NCI-H2107 treated with DMSO at 0.1 percent for 48 hours (cell line): ENCODE results near the gene RABGAP1L.
"Not testable (repeated sequence)": the region's sequence is repeated elsewhere in the genome, so short reads cannot be mapped to it uniquely, and the experiment has no call there.

Experiments used
- DNase-seq: peaks from one replicate; lab custom pipeline; 2025; ENCODE audit not compliant: unreplicated experiment; lab: John Stamatoyannopoulos, UW

RABGAP1L gene

DNA sequence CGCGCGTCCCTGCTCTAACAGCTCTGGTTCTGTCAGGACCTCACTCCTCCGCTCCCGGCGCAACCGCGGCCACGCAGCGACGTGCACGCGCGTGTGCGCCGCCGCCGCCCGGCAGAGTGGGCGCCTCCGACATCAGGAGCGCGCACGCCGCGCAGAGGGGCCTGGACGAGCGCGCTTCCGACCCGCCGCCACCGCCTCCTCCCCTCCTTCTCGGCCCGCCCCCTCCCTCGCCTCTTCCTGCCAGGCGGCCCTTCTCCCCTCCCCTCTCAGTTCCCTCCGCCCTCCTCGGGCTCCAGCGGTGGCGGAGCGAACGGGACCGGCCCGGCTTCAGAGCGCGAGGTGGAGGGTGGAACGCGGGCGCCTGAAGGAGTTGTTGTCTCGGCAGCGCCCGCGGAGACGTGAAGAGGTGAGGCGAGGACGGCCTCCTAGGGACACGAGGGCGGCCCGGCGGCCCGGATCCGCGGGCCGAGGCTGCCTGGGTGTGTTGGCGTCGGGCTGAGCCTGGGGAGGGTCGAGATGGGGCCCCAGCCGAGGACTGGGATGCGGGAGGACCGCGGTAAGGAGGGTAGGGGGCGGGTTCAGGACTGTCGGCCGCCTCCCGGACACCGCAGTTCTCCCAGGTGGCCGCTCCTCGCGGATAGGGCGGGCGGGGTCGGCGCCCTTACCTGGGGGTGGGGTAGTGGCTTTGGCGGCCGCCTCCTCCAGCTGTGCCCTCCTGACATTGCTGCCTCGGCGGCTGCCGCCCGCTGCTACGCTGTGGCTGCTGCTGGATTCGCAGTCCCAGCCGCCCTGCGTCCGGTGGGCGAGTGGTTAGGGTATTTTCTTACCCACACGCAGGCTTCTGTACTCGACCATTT lies at the start of gene RABGAP1L:
Gene RABGAP1L, plus strand, starts transcription at position 269 of the 857 bp plus-strand sequence.
- peak; percentile 98 for DNase-seq

DNA sequence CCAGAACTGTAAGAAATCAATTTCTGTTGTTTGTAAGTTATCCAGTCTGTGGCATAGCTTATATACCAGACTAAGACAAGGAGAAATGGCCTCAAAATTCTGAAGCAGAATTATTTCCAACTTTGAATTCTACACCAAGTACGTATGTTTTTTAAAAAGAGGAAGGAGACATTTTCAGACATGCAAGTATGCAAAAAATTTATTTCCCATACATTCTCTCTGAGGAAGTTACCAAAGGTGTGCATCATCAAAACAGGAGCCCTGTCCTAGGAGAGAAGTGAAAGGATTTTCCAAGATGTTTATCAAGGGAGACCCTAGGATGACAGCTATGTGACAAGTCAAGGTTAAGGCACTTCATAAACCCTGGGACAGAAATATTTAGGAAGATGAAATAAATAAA lies 49.3 kb upstream of the RABGAP1L start:
- no peak for DNase-seq

DNA sequence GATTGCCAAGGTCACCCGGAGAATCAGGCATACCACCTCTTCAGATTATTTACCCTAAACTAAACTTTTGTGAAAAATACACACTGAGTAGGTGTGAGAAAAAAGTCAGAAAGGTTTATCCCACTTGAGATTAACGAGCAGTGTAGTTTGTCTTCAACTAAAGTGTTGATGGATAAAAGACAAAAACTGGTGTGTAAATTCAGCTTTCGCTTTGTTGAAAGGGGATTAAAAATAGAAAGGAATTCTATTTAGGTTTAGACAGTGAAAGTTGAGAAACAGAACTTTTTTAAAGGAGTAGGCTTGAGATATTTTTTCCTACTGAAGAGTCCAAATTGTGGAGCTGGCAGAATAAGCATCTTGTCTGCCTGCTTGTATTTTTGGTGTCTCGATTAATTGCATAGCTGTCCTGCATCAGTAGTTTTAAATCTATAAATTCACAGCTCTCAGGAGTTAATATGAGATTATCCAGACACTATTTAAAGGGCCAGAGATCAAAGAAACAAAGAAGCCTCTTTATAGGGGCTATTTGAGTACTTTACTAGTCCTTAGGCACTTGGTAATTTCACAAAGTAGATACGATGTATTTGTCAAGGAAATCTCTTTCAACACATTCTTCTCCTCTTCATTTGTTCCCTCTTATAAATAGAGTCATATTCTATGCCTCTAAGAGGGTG lies 46.7 kb upstream of the RABGAP1L start:
- no peak for DNase-seq

DNA sequence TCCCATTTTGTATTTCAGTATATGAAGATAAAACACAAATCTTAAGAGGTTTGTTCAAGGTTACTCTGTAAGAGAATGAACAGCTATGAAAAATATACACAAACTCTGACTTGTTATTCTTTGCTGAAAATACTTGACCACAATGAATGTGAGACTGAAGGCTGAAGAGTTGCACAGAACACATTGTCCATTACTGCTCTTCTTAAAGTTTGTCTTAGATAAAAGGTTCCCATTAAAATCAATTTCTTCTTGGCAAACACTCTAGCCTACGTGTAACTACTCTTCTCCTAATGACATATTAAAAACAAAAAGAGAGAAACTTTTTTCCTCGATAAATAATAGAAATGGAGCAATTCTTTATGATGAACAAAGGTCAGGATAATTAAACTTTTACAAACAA lies 45.2 kb upstream of the RABGAP1L start:
- no peak for DNase-seq

DNA sequence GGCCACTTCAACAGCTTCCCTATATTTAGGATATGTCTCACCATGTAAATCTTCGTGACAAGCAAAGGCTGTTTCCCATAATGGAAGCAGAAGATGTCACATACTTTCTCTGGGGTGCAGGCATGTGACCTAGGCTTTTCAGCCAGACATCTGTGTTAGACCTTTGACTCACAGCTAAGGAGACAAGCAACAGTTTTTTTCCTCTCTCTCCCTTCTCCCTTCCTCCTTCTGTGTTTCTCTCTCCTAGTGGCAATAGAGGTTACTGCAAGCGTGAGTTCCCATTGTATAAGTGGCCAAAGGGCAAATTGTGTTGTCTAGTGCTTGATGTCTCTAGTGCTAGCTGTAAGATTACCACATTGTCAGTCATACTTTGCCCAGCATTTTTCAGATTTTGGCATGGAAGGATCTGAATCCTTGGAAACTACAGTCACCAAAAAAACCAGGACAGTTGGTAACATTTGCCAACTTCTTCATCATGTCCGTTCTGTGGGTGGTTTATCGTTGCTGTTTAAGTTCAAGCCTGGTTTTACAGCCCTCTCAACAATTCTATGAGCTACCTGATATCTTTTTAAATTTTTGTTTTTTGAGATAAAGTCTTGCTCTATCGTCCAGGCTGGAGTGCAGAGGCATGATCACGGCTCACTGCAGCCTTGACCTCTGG lies 44.4 kb upstream of the RABGAP1L start:
- peak; percentile 51 for DNase-seq

DNA sequence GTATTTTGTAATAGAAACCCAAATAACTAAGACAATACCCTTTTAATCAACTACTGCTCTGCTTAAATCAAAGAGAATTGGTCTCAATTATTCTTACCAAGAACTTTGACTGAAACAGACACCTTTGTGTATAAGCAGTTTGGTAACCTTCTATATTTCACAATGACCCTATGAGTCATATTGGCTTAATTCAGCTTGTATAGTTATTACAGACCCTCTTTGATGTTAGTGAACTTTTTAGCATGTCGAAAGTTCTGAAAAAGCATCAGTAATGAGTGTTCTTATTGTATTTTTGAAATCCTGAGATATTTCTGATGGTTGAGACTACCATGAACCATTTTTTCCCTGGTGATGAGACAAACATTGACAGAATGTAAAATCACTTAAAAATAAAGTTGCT lies 43.3 kb upstream of the RABGAP1L start:
- DNase-seq: no peak

DNA sequence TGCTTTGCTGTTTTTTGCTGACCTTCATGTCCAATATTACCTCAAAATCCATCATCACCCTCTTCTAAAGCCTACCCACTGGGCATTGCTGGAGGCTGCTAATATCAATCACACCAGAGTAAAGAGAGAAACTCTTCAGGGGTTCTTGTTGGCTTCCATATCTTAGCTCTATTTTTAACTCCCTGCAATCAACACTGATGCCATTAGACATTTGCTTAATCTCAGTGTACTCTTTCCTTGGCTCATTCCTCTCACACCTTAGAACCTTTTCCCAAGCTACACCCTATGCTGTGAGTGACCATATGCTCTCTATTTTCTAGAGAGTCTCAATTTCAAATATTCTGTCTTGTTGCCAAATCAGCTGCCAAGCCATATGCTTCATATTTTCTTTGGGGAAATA lies 40.6 kb upstream of the RABGAP1L start:
- DNase-seq: no peak

DNA sequence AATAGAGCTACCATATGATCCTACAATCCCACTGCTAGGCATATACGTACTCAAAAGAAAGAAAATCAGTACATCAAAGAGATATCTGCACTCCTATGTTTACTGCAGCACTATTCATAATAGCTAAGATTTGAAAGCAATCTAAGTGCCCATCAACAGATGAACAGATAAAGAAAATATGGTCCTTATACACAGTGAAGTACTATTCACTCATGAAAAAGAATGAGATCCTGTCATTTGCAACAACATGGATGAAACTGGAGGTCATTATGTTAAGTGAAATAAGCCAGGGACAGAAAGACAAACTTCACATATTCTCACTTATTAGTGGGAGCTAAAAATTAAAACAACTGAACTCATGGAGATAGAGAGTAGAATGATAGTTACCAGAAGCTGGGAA lies 37.0 kb upstream of the RABGAP1L start:
- not testable (repeated sequence) for DNase-seq

DNA sequence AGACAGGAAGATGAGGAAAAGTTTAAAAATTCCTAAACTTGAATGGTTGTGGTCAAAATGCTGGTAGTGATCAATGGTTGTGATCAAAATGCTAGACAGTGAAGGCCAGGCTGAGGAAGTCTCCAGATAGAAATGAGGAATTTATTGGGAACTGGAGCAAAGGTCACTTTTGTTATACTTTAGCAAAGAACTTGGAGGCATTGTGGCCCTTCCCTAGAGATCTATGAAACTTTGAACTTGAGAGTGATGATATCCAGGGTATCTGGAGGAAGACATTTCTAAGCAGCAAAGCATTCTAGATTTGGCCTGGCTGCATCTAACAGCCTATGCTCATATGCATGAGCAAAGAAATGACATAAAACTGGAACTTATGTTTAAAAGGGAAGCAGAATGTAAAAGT lies 35.5 kb upstream of the RABGAP1L start:
- DNase-seq: no peak

DNA sequence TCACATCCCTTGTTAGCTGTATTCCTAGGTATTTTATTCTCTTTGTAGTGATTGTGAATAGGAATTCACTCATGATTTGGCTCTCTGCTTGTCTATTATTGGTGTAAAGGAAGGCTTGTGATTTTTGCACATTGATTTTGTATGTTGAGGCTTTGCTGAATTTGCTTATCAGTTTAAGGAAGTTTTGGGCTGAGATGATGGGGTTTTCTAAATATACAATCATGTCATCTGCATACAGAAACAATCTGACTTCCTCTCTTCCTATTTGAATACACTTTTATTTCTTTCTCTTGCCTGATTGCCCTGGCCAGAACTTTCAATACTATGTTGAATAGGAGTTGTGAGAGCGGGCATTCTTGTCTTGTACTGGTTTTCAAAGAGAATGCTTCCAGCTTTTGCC lies 32.1 kb upstream of the RABGAP1L start:
- DNase-seq: not testable (repeated sequence)

DNA sequence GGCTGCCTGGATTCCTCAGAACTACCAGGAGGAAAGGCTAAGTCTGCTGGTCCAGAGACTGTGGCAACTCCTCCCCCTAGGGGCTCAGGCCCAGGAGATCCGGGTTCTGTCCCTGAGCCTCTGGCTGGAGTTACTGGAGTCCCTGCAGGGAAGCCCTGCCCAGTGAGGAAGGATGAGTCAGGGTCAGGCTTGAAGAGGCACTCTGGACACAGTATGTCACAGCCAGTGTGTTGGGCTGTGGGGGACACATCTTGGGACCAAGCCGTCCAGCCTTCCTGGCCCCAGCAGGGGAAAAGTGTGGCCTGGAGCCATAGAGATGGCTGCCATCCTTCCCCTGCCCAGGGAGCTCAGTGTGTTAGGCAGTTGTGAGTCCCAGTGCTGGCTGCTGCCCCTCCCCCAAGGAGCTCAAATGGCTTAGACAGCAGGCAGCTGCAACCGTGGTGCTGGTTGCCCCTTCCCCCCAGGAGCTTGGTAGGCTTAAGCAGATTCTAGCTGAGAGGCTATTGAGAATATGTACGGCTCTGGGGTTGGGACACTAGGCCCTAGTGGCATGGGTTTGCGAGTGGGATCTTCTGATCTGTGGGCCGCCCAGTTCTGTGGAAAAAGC lies 28.2 kb upstream of the RABGAP1L start:
- no peak for DNase-seq

DNA sequence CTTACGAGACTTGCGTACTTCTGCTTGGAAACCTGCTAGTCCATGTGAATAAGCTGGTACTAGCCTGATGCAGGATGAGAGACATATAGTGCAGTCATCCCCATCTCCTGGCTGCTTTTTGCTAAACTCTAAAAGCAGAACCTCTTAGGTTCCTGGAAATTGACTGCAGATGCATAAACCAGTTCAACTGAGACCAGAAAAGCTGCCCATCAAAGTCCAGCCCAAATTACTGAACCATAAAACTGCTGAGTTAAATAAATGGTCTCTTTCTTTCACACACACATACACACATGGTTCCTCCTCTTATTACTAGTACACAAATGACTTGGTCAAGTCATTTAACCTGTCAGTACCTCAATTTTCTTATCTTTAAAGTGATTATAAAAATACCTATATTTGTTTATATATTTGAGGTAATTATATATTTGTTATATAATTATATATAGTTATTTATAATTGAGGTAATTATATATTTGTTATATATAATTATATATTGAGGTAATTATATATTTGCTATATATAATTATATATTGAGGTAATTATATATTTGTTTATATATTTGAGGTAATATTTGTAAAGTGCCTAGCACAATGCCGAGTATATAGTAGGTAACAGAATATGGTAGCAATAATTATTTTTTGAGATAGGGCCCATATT lies 25.2 kb upstream of the RABGAP1L start:
- DNase-seq: no peak

DNA sequence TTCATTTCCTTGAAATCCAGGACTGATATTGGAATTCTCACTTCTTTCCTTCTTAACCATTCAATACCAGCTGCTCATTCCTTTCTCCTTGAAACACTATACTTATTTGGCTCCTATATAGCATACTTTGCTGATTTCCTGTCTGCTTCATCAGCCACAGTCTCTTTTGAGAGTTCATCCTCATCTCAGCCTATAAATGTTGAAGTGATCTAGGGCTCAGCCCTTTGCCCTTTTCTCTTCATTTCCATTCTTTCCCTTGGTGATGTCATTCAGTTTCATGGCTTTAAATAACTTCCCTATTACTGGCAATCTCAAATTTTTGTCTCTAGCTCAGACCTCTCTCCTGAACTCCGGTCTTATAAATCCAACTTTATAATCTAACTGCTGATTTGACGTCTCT lies 24.1 kb upstream of the RABGAP1L start:
- DNase-seq: no peak

DNA sequence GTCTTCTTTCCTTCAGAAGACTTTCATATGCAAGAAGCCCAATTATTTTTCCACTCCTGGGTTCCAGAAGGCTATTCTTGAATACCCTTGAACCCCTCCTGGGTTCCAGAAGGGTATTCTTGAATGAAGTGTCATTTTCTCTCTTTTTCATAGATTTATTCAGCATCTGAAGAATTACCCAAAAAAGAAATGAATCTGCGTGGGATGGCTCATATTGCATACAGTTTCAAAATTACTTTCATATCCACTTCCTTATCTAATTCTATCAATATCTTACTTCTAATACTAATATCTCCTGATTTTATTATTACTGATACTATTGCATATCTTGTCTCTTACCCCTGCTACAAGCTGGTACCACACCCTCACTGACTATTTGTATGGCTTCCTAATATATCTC lies 22.6 kb upstream of the RABGAP1L start:
- DNase-seq: no peak

DNA sequence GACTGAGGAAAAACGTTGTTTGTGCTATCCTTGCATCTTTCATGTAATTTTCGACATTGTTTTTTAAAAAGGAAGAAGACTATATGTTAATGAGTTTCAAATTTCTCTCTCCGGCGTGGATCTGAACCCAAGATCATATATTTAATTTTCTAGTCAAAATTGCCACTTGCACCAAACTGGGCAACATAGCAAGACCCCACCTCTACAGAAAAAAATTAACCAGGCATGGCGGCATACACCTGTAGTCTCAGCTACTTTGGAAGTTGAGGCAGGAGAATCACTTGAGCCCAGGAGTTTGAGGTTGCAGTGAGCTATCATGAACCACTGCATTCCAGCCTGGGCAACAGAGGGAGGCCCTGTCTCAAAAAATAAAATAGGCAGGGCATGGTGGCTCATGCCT lies 16.5 kb upstream of the RABGAP1L start:
- DNase-seq: no peak

DNA sequence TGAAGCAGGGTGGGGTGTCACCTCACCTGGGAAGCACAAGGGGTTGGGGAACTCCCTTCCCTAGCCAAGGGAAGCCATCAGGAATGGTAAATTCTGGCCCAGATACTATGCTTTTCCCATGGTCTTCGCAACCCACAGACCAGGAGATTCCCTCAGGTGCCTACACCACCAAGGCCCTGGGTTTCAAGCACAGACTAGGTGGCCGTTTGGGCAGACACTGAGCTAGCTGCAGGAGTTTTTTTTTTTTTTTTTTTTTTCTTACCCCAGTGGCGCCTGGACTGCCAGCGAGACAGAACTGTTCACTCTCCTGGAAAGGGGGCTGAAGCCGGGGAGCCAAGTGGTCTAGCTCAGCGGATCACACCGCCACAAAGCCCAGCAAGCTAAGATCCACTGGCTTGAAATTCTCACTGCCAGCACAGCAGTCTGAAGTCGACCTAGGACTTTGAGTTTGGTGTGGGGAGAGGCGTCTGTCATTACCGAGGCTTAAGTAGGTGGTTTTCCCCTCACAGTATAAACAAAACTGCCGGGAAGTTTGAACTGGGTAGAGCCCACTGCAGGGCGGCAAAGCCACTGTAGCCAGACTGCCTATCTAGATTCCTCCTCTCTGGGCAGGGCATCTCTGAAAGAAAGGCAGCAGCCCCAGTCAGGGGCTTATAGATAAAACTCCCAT lies 15.5 kb upstream of the RABGAP1L start:
- DNase-seq: not testable (repeated sequence)

DNA sequence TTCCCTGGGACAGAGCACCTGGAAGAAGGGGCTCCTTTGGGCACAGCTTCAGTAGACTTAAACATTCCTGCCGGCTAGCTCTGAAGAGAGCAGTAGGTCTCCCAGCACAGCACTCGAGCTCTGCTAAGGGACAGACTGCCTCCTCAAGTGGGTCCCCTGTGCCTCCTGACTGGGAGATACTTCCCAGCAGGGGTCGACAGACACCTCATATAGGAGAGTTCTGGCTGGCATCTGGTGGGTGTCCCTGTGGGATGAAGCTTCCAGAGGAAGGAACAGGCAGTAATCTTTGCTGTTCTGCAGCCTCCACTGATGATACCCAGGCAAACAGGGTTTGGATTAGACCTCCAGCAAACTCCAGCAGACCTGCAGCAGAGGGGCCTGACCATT lies 14.9 kb upstream of the RABGAP1L start:
- DNase-seq: not testable (repeated sequence)

DNA sequence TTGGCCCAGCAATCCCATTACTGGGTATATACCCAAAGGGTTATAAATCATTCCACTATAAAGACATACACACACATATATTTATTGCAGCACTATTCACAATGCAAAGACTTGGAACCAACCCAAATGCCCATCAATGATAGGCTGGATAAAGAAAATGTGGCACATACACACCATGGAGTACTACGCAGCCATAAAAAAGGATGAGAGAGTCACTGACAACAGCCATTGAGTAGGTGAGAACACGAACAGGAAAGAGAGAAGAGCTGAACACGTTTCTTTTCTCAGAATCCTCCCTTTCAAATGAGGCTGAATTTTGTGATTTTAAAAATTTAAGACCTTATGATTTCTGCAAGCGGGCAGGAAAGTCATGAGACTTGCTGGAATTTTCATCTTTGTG lies 10.1 kb upstream of the RABGAP1L start:
- DNase-seq: no peak

DNA sequence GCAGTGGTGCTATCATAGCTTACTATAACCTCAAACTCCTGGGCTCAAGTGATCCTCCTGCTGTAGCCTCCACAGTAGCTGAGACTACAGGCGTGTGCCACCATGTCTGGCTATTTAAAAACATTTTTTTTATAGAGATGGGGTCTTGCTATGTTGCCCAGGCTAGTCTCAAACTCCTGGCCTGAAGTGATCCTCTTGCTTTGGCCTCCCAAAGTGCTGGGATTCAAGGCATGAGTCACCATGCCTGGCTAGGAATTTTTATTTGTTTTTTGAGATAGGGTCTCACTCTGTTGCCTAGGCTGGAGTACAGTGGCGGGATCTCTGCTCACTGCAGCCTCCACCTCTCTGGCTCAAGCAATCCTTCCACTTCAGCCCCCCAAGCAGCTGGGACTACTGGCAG lies 8.8 kb upstream of the RABGAP1L start:
- DNase-seq: no peak

DNA sequence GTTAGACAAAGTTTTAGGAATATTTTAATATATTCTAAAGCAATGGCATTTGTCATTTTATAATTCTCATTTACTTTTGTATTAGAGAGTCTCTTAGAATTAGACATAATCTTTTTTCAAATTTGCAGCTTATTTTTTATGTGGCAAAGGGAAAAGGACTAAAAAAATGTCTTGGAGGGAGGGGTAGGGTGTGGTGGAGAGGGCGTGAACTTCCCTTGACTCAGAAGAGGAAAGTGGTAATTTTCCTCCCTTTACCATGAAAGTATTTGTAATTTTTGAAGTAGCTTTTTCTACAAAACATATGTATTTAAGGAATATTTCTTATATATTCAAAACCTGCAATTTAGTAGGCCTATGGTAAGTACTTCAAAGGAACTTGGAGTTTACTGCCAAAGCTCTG lies 6.9 kb upstream of the RABGAP1L start:
- no peak for DNase-seq
